HEK293T (cell line): ENCODE measurements around the gene MYCBPAP.

Experiments used
- CTCF ChIA-PET: fragments of 350-600 bp; formaldehyde crosslinking; extraction: SDS; loops from one replicate; lab custom pipeline; 2021; ENCODE audit warnings: antibody characterized with exemption, inconsistent platforms; lab: Yijun Ruan, JAX
- POLR2A ChIA-PET: fragments of 350-600 bp; formaldehyde crosslinking; extraction: SDS; loops from one replicate; lab custom pipeline; 2020; ENCODE audit warnings: antibody characterized with exemption, inconsistent platforms; lab: Yijun Ruan, JAX
- DNase-seq: peaks from one replicate; pipeline ENCODE4 v3.0.0; 2012; ENCODE audit warnings: mixed read lengths; ENCODE audit errors: extremely low spot score
- ARNT ChIP-seq: fragments of 450-650 bp; IDR thresholded peaks from 2 replicates; pipeline ENCODE4 v1.6.1; 2017; ENCODE audit warnings: mild to moderate bottlenecking
- BHLHE40 ChIP-seq: fragments of 450-650 bp; IDR thresholded peaks from 2 replicates; pipeline ENCODE4 v1.6.1; 2016; ENCODE audit warnings: mild to moderate bottlenecking, moderate library complexity, borderline replicate concordance
- CTBP1 ChIP-seq: fragments of 450-650 bp; IDR thresholded peaks from 2 replicates; pipeline ENCODE4 v1.6.1; 2016; ENCODE audit warnings: borderline replicate concordance
- ELF4 ChIP-seq: fragments of 450-650 bp; IDR thresholded peaks from 2 replicates; pipeline ENCODE4 v1.6.1; 2017; ENCODE audit warnings: antibody characterized with exemption
- FOXA1 ChIP-seq: fragments of 450-650 bp; IDR thresholded peaks from 2 replicates; pipeline ENCODE4 v1.6.1; 2016; ENCODE audit warnings: mild to moderate bottlenecking
- FOXK2 ChIP-seq: fragments of 450-650 bp; IDR thresholded peaks from 2 replicates; pipeline ENCODE4 v1.6.1; 2016; ENCODE audit warnings: mild to moderate bottlenecking
- FOXM1 ChIP-seq: fragments of 450-650 bp; IDR thresholded peaks from 2 replicates; pipeline ENCODE4 v1.6.1; 2017; ENCODE audit warnings: mild to moderate bottlenecking, borderline replicate concordance
- HDGF ChIP-seq: fragments of 450-650 bp; IDR thresholded peaks from 2 replicates; pipeline ENCODE4 v1.6.1; 2017; ENCODE audit warnings: antibody characterized with exemption, borderline replicate concordance
- L3MBTL2 ChIP-seq: fragments of 450-650 bp; conservative IDR thresholded peaks from 2 replicates; pipeline ENCODE4 v1.6.1; 2016; ENCODE audit warnings: mild to moderate bottlenecking
- LEF1 ChIP-seq: fragments of 450-650 bp; IDR thresholded peaks from 2 replicates; pipeline ENCODE4 v1.6.1; 2017; ENCODE audit warnings: mild to moderate bottlenecking, borderline replicate concordance
- NFRKB ChIP-seq: fragments of 450-650 bp; IDR thresholded peaks from 2 replicates; pipeline ENCODE4 v1.6.1; 2016; ENCODE audit warnings: mild to moderate bottlenecking, moderate library complexity
- PKNOX1 ChIP-seq: fragments of 450-650 bp; IDR thresholded peaks from 2 replicates; pipeline ENCODE4 v1.6.1; 2016
- SP1 ChIP-seq: fragments of 450-650 bp; IDR thresholded peaks from 2 replicates; pipeline ENCODE4 v1.6.1; 2017
- SUZ12 ChIP-seq: fragments of 450-650 bp; IDR thresholded peaks from 2 replicates; pipeline ENCODE4 v1.6.1; 2016; ENCODE audit warnings: mild to moderate bottlenecking
- TARDBP ChIP-seq: fragments of 450-650 bp; IDR thresholded peaks from 2 replicates; pipeline ENCODE4 v1.6.1; 2016
- ZNF384 ChIP-seq: fragments of 450-650 bp; IDR thresholded peaks from 2 replicates; pipeline ENCODE4 v1.6.1; 2016

MYCBPAP gene

GRCh38 chr17:50558941-50559614 lies 50.8 kb downstream of the MYCBPAP start:
- no peak for DNase-seq
- POLR2A ChIA-PET = interaction anchor here (1.6 kb wide), 2 partner anchors 63 to 149 kb away, joined by 4 to 6 read pairs; no protein-coding TSS in a partner anchor
- CTCF ChIA-PET = interaction anchor here (1.1 to 2.2 kb wide), 3 partner anchors 8 to 135 kb away, joined by 3 to 6 read pairs (median 5); no protein-coding TSS in a partner anchor
- no peak for TF ChIP-seq BHLHE40
- no peak for TF ChIP-seq ARNT
- no peak for TF ChIP-seq ELF4
- TF ChIP-seq FOXK2 = no peak
- TF ChIP-seq SP1 = no peak
- TF ChIP-seq CTBP1 = no peak
- TF ChIP-seq FOXM1 = no peak
- no peak for TF ChIP-seq ZNF384

GRCh38 chr17:50559674-50560184 lies 51.5 kb downstream of the MYCBPAP start:
- CTCF ChIA-PET = interaction anchor here (0.5 to 2.2 kb wide), 6 partner anchors 8 to 135 kb away, joined by 3 to 6 read pairs (median 4); no protein-coding TSS in a partner anchor
- POLR2A ChIA-PET = interaction anchor here (0.7 to 1.8 kb wide), 6 partner anchors 9 to 203 kb away, joined by 3 to 6 read pairs (median 4); no protein-coding TSS in a partner anchor
- DNase-seq = peak; percentile 74
- no peak for TF ChIP-seq TARDBP
- no peak for TF ChIP-seq SUZ12
- no peak for TF ChIP-seq LEF1
- TF ChIP-seq FOXA1 = no peak
- TF ChIP-seq L3MBTL2 = peak; percentile 74
- no peak for TF ChIP-seq ELF4
- TF ChIP-seq ZNF384 = no peak
- no peak for TF ChIP-seq HDGF

GRCh38 chr17:50560185-50560824 lies 52.1 kb downstream of the MYCBPAP start, which contains the start of gene CACNA1G:
Gene CACNA1G (plus strand): TSS chr17:50560715. CDS start chr17:50561460, 745 bp downstream.
- peak; percentile 96 for DNase-seq
- POLR2A ChIA-PET = interaction anchor here (0.7 to 1.8 kb wide), 6 partner anchors 9 to 202 kb away, joined by 3 to 6 read pairs (median 4); no protein-coding TSS in a partner anchor
- peak; percentile 82 for TF ChIP-seq PKNOX1
- no peak for TF ChIP-seq FOXK2
- CTCF ChIA-PET = interaction anchor here (0.5 to 2.2 kb wide), 6 partner anchors 8 to 134 kb away, joined by 3 to 6 read pairs (median 4); no protein-coding TSS in a partner anchor

GRCh38 chr17:50560931-50561745 lies 52.9 kb downstream of the MYCBPAP start:
- CTCF ChIA-PET = interaction anchor here (2.2 kb wide), 1 partner anchor 10 kb away, joined by 6 read pairs; no protein-coding TSS in a partner anchor
- no peak for TF ChIP-seq PKNOX1
- POLR2A ChIA-PET = interaction anchor here (1.4 to 1.8 kb wide), 6 partner anchors 10 to 202 kb away, joined by 3 to 6 read pairs (median 4); no protein-coding TSS in a partner anchor
- no peak for DNase-seq

- no peak for TF ChIP-seq LEF1
- TF ChIP-seq ZNF384 = no peak
- TF ChIP-seq FOXK2 = no peak
- TF ChIP-seq SUZ12 = no peak
- ChIA-PET CTCF (interaction anchor here (0.9 kb wide), 1 partner anchor 9 kb away, joined by 5 read pairs; no protein-coding TSS in a partner anchor), POLR2A (interaction anchor here (1.6 to 1.7 kb wide), 2 partner anchors 9 to 19 kb away, joined by 3 to 4 read pairs; no protein-coding TSS in a partner anchor)
- DNase-seq = no peak
Measured at GRCh38 chr17:50561746-50562141, 53.5 kb downstream of the MYCBPAP start.

- ChIA-PET CTCF (interaction anchor here (0.6 to 1.6 kb wide), 8 partner anchors 10 to 66 kb away, joined by 3 to 5 read pairs (median 4); no protein-coding TSS in a partner anchor), POLR2A (interaction anchor here (1.6 to 1.7 kb wide), 2 partner anchors 10 to 20 kb away, joined by 3 to 4 read pairs; no protein-coding TSS in a partner anchor)
- TF ChIP-seq NFRKB (no peak), HDGF (no peak), ARNT (no peak), ZNF384 (no peak), ELF4 (no peak), TARDBP (no peak), PKNOX1 (no peak), FOXM1 (no peak), LEF1 (no peak)
- DNase-seq = no peak
Measured at GRCh38 chr17:50562242-50563091, 54.2 kb downstream of the MYCBPAP start.
